SK-N-SH treated with all-trans-retinoic acid at 6 μM for 48 hours (cell line): ENCODE data around the gene TAF11L11.
"Not testable (repeated sequence)": the region's sequence is repeated elsewhere in the genome, so short reads cannot be mapped to it uniquely, and the experiment has no call there.

Source experiments
- ARNTL ChIP-seq: fragments of 450-650 bp; formaldehyde crosslinking; IDR thresholded peaks from 2 replicates; pipeline ENCODE4 v1.5.0; 2020; ENCODE audit warnings: low read depth, mild to moderate bottlenecking, moderate library complexity, borderline replicate concordance
- ESRRG ChIP-seq: fragments of 250-450 bp; sonication (Bioruptor Pico); IDR thresholded peaks from 2 replicates; pipeline ENCODE4 v1.6.1; 2021; ENCODE audit warnings: mild to moderate bottlenecking
- GLIS3 ChIP-seq: fragments of 250-450 bp; sonication (Bioruptor Pico); IDR thresholded peaks from 2 replicates; pipeline ENCODE4 v1.5.0; 2020; ENCODE audit warnings: mild to moderate bottlenecking, moderate library complexity
- PATZ1 ChIP-seq: fragments of 250-450 bp; sonication (Bioruptor Pico); IDR thresholded peaks from 2 replicates; pipeline ENCODE4 v1.8.0; 2020; ENCODE audit warnings: mild to moderate bottlenecking, moderate library complexity, borderline replicate concordance
- RARB ChIP-seq: fragments of 250-450 bp; sonication (Bioruptor Pico); IDR thresholded peaks from 2 replicates; pipeline ENCODE4 v1.8.0; 2021; ENCODE audit warnings: mild to moderate bottlenecking, moderate library complexity
- TCF4 ChIP-seq: fragments of 250-450 bp; sonication (Bioruptor Pico); IDR thresholded peaks from 2 replicates; pipeline ENCODE4 v1.8.0; 2021; ENCODE audit warnings: mild to moderate bottlenecking, moderate library complexity, borderline replicate concordance
- ZC3H10 ChIP-seq: fragments of 250-450 bp; sonication (Bioruptor Pico); IDR thresholded peaks from 2 replicates; pipeline ENCODE4 v1.5.1; 2021; ENCODE audit warnings: mild to moderate bottlenecking, moderate library complexity
- ZFP3 ChIP-seq: fragments of 250-450 bp; sonication (Bioruptor Pico); IDR thresholded peaks from 2 replicates; pipeline ENCODE4 v1.5.0; 2020; ENCODE audit warnings: mild to moderate bottlenecking, moderate library complexity
- ZFP30 ChIP-seq: fragments of 450-650 bp; formaldehyde crosslinking; IDR thresholded peaks from 2 replicates; pipeline ENCODE4 v1.5.0; 2022; ENCODE audit warnings: mild to moderate bottlenecking, moderate library complexity
- ZNF565 ChIP-seq: fragments of 450-650 bp; formaldehyde crosslinking; conservative IDR thresholded peaks from 2 replicates; pipeline ENCODE4 v1.5.0; 2020; ENCODE audit warnings: low read depth, mild to moderate bottlenecking, moderate library complexity
- ZNF70 ChIP-seq: fragments of 450-650 bp; formaldehyde crosslinking; IDR thresholded peaks from 2 replicates; pipeline ENCODE4 v1.5.0; 2020; ENCODE audit warnings: mild to moderate bottlenecking, moderate library complexity
- TF ChIP-seq, protein P1 (sequence below): fragments of 250-450 bp; sonication (Bioruptor Pico); IDR thresholded peaks from 2 replicates; pipeline ENCODE4 v1.5.0; 2020; ENCODE audit warnings: mild to moderate bottlenecking, moderate library complexity

- TF ChIP-seq TCF4; ZNF70; ZFP3; RARB (CRISPR knock-in tag); GLIS3 (CRISPR knock-in tag); ZFP30 (CRISPR knock-in tag); ZNF565 (CRISPR knock-in tag); PATZ1 (CRISPR knock-in tag); ZC3H10 (CRISPR knock-in tag); ESRRG (CRISPR knock-in tag); ARNTL (CRISPR knock-in tag): not testable (repeated sequence)
- TF ChIP-seq, protein P1, sequence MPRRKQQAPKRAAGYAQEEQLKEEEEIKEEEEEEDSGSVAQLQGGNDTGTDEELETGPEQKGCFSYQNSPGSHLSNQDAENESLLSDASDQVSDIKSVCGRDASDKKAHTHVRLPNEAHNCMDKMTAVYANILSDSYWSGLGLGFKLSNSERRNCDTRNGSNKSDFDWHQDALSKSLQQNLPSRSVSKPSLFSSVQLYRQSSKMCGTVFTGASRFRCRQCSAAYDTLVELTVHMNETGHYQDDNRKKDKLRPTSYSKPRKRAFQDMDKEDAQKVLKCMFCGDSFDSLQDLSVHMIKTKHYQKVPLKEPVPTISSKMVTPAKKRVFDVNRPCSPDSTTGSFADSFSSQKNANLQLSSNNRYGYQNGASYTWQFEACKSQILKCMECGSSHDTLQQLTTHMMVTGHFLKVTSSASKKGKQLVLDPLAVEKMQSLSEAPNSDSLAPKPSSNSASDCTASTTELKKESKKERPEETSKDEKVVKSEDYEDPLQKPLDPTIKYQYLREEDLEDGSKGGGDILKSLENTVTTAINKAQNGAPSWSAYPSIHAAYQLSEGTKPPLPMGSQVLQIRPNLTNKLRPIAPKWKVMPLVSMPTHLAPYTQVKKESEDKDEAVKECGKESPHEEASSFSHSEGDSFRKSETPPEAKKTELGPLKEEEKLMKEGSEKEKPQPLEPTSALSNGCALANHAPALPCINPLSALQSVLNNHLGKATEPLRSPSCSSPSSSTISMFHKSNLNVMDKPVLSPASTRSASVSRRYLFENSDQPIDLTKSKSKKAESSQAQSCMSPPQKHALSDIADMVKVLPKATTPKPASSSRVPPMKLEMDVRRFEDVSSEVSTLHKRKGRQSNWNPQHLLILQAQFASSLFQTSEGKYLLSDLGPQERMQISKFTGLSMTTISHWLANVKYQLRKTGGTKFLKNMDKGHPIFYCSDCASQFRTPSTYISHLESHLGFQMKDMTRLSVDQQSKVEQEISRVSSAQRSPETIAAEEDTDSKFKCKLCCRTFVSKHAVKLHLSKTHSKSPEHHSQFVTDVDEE: not testable (repeated sequence)
These were observed 6.3 kb upstream of the TAF11L11 start, which contains the start of gene TAF11L10 for GRCh38 chr5:17597728-17598127.
